DMS153 (cell line): ENCODE measurements around the gene CHRDL1.

Experiments
- DNase-seq: peaks from one replicate; lab custom pipeline; 2025; lab: John Stamatoyannopoulos, UW

The CHRDL1 gene

GRCh38 chrX:110743679-110744340, 51.8 kb downstream of the CHRDL1 start:
- DNase-seq, result no peak

- no peak for DNase-seq
Observed at GRCh38 chrX:110741213-110741796, 54.3 kb downstream of the CHRDL1 start.

- DNase-seq, result no peak
Observed at GRCh38 chrX:110734894-110735541, 60.6 kb downstream of the CHRDL1 start.

- DNase-seq, result no peak
Observed at GRCh38 chrX:110734271-110734670, 61.3 kb downstream of the CHRDL1 start.

- no peak for DNase-seq
Observed at GRCh38 chrX:110733166-110733565, 62.5 kb downstream of the CHRDL1 start.

- no peak for DNase-seq
Observed at GRCh38 chrX:110732266-110732665, 63.4 kb downstream of the CHRDL1 start.

GRCh38 chrX:110723844-110724243, 71.8 kb downstream of the CHRDL1 start:
- DNase-seq, result no peak

GRCh38 chrX:110722135-110722534, 73.5 kb downstream of the CHRDL1 start:
- no peak for DNase-seq

GRCh38 chrX:110713666-110714065, 82.0 kb downstream of the CHRDL1 start:
- DNase-seq, result no peak

GRCh38 chrX:110706446-110706845, 89.2 kb downstream of the CHRDL1 start:
- DNase-seq, result no peak

GRCh38 chrX:110703641-110704040, 92.0 kb downstream of the CHRDL1 start:
- no peak for DNase-seq

- DNase-seq, result no peak
Observed at GRCh38 chrX:110699109-110699508, 96.5 kb downstream of the CHRDL1 start.

GRCh38 chrX:110698696-110699095, 96.9 kb downstream of the CHRDL1 start:
- no peak for DNase-seq

- no peak for DNase-seq
Observed at GRCh38 chrX:110692866-110693265, 102.8 kb downstream of the CHRDL1 start.

- DNase-seq, result no peak
Observed at GRCh38 chrX:110691446-110691845, 104.2 kb downstream of the CHRDL1 start.

GRCh38 chrX:110684653-110685052, 111.0 kb downstream of the CHRDL1 start:
- no peak for DNase-seq

- DNase-seq, result no peak
Observed at GRCh38 chrX:110683925-110684324, 111.7 kb downstream of the CHRDL1 start.

GRCh38 chrX:110678591-110678990, 117.0 kb downstream of the CHRDL1 start:
- no peak for DNase-seq

- no peak for DNase-seq
Observed at GRCh38 chrX:110675886-110676285, 119.7 kb downstream of the CHRDL1 start.

- DNase-seq, result no peak
Observed at GRCh38 chrX:110671068-110671803, 124.4 kb downstream of the CHRDL1 start.

- DNase-seq, result no peak
Observed at GRCh38 chrX:110669572-110669971, 126.0 kb downstream of the CHRDL1 start.

- no peak for DNase-seq
Observed at GRCh38 chrX:110667706-110668105, 127.9 kb downstream of the CHRDL1 start.
